Chondrocyte (in vitro differentiated cells): ENCODE data around the gene CLIP1. TPM values are rescaled to one million over a fixed set of nuclear protein-coding genes. Genes with fewer than 3 reads are reported as not detected.
A peak's percentile ranks its signal among the peaks of the same experiment; 100 is the strongest.
"Not testable (repeated sequence)": the region's sequence is repeated elsewhere in the genome, so short reads cannot be mapped to it uniquely, and the experiment has no call there.

ENCODE experiments used
- DNase-seq: peaks from one replicate; pipeline ENCODE4 v3.0.0; 2021; ENCODE audit warnings: mixed read lengths, low spot score
- H3K27ac Mint-ChIP-seq: one replicate; pipeline ENCODE4 v1.8.0; 2021; ENCODE audit warnings: mild to moderate bottlenecking, moderate library complexity, mixed read lengths; ENCODE audit not compliant: unreplicated experiment
- H3K27me3 Mint-ChIP-seq: 2 replicates; pipeline ENCODE4 v1.8.0; 2021; ENCODE audit warnings: low read depth, mixed read lengths
- H3K36me3 Mint-ChIP-seq: 2 replicates; pipeline ENCODE4 v1.8.0; 2021; ENCODE audit warnings: low read depth, mixed read lengths
- H3K4me1 Mint-ChIP-seq: 2 replicates; pipeline ENCODE4 v1.8.0; 2021; ENCODE audit warnings: low read depth, mild to moderate bottlenecking, mixed read lengths
- H3K4me3 Mint-ChIP-seq: one replicate; pipeline ENCODE4 v1.8.0; 2021; ENCODE audit warnings: mild to moderate bottlenecking, moderate library complexity, mixed read lengths; ENCODE audit not compliant: unreplicated experiment
- H3K9me3 Mint-ChIP-seq: 2 replicates; pipeline ENCODE4 v1.8.0; 2021; ENCODE audit warnings: low read depth, mixed read lengths
- total RNA-seq: library from RNA; stranded (reverse); gene quantifications from 3 replicates; pipeline ENCODE4 v1.2.1, GENCODE V29; 2021
- TF ChIP-seq, protein P1 (sequence below): fragments of 200-600 bp; sonication (generic); IDR thresholded peaks from 2 replicates; pipeline ENCODE4 v1.5.0; 2021; ENCODE audit warnings: antibody characterized with exemption, mild to moderate bottlenecking, moderate library complexity

The CLIP1 gene
- total RNA-seq, 1 donor from 2014 or later: 101 TPM

- Mint-ChIP-seq H3K27me3 (no peaks in the 10 kb centered on the region), H3K9me3 (no peaks in the 10 kb centered on the region), H3K4me3 (no peak overlapping the region), H3K36me3 (no peaks in the 10 kb centered on the region), H3K27ac (peak overlapping the region; percentile 0), H3K4me1 (peaks cover 5% of the 10 kb centered on the region)
- TF ChIP-seq, protein P1, sequence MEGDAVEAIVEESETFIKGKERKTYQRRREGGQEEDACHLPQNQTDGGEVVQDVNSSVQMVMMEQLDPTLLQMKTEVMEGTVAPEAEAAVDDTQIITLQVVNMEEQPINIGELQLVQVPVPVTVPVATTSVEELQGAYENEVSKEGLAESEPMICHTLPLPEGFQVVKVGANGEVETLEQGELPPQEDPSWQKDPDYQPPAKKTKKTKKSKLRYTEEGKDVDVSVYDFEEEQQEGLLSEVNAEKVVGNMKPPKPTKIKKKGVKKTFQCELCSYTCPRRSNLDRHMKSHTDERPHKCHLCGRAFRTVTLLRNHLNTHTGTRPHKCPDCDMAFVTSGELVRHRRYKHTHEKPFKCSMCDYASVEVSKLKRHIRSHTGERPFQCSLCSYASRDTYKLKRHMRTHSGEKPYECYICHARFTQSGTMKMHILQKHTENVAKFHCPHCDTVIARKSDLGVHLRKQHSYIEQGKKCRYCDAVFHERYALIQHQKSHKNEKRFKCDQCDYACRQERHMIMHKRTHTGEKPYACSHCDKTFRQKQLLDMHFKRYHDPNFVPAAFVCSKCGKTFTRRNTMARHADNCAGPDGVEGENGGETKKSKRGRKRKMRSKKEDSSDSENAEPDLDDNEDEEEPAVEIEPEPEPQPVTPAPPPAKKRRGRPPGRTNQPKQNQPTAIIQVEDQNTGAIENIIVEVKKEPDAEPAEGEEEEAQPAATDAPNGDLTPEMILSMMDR: no peak
- no peak for DNase-seq
These were observed 15.2 kb upstream of the CLIP1 start for GRCh38 chr12:122437656-122438121.

DNA sequence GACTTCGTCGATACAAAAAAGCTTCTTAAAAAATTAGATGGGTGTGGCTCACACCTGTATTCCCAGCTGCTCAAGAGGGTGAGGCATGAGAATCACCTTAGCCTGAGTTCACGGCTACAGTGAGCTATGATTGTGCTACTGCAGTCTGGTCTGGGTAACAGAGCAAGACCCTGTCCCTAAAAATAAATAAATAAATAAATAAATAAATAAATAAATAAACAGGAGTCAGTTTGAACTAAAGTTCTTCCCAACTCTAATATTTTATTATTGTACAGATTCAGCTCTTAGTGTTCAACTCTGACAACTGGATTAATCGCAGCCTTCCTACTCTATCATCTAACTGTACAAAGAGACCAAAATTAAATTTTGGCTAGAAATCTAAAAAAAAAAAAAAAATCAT is 12.7 kb upstream of the CLIP1 start:
- Mint-ChIP-seq H3K27me3 (no peaks in the 10 kb centered on the region), H3K36me3 (no peaks in the 10 kb centered on the region), H3K9me3 (no peaks in the 10 kb centered on the region), H3K4me3 (no peak overlapping the region), H3K27ac (no peak overlapping the region), H3K4me1 (peaks cover 5% of the 10 kb centered on the region)
- no peak for DNase-seq
- TF ChIP-seq, protein P1: no peak

DNA sequence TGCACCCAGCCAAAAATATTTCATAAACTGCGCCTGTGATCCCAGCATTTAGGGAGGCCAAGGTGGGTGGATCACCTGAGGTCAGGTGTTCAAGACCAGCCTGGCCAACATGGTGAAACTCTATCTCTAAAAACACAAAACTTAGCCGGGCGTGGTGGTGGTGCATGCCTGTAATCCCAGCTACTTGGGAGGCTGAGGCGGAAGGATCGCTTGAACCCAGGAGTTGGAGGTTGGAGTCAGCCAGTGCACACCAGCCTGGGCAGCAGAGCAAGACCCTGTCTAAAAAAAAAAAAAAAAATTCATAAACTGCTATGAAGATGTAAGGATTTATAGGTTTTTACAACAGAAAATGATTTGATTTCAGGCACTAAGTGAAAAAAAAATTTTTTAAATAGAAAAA is 6.6 kb upstream of the CLIP1 start:
- not testable (repeated sequence) for H3K27ac Mint-ChIP-seq, H3K36me3 Mint-ChIP-seq, H3K4me3 Mint-ChIP-seq, H3K4me1 Mint-ChIP-seq, H3K9me3 Mint-ChIP-seq, DNase-seq, H3K27me3 Mint-ChIP-seq

- Mint-ChIP-seq H3K4me1 (peaks cover 10% of the 10 kb centered on the region), H3K4me3 (no peak overlapping the region), H3K27ac (no peak overlapping the region), H3K36me3 (no peaks in the 10 kb centered on the region), H3K27me3 (no peaks in the 10 kb centered on the region), H3K9me3 (no peaks in the 10 kb centered on the region)
- TF ChIP-seq, protein P1: no peak
- no peak for DNase-seq
These were observed 4.9 kb upstream of the CLIP1 start for GRCh38 chr12:122427403-122427802.

- Mint-ChIP-seq H3K4me3 (peak overlapping the region; percentile 82), H3K27ac (peak overlapping the region; percentile 94), H3K36me3 (no peaks in the 10 kb centered on the region), H3K4me1 (peaks cover 33% of the 10 kb centered on the region), H3K9me3 (no peaks in the 10 kb centered on the region), H3K27me3 (no peaks in the 10 kb centered on the region)
- no peak for DNase-seq
- TF ChIP-seq, protein P1: no peak
These were observed 1.0 kb upstream of the CLIP1 start for GRCh38 chr12:122423258-122424165.
